Activated CD8-positive, alpha-beta memory T cell treated with anti-CD3 and anti-CD28 coated beads for 36 hours (primary cell): ENCODE data around the gene CCDC183. TPM values are rescaled to one million over a fixed set of nuclear protein-coding genes. Genes with fewer than 3 reads are reported as not detected.

Experiments
- CTCF ChIA-PET: fragments of 350-600 bp; sonication (Branson Sonifier 250); formaldehyde crosslinking; loops from one replicate; lab custom pipeline; 2021; ENCODE audit warnings: antibody characterized with exemption; lab: Charles Lee
- POLR2A ChIA-PET: fragments of 350-600 bp; sonication (Branson Sonifier 250); formaldehyde crosslinking; loops from one replicate; lab custom pipeline; 2021; ENCODE audit warnings: antibody characterized with exemption; lab: Charles Lee
- total RNA-seq, 2 experiments: library from RNA; stranded (reverse); gene quantifications; one replicate each; pipeline ENCODE4 v1.2.3, GENCODE V29; 2021

CCDC183 gene
- total RNA-seq, 2 experiments from 2014 or later = 0.46 TPM; not detected in 1

GRCh38 chr9:136806631-136807201 is 10.6 kb downstream of the CCDC183 start:
- POLR2A ChIA-PET = interaction anchor here (0.6 to 1.7 kb wide), 2 partner anchors 281 to 382 kb away, joined by 3 to 4 read pairs; partner anchors contain the start of gene MAN1B1
- CTCF ChIA-PET = interaction anchor here (1.0 to 1.7 kb wide), 5 partner anchors 9 to 289 kb away, joined by 3 to 7 read pairs (median 3); no protein-coding TSS in a partner anchor

- ChIA-PET CTCF (interaction anchor here (1.0 to 2.6 kb wide), 4 partner anchors 8 to 288 kb away, joined by 3 to 9 read pairs (median 5); partner anchors contain the start of gene AJM1), POLR2A (interaction anchor here (0.6 to 1.7 kb wide), 4 partner anchors 39 to 382 kb away, joined by 3 to 10 read pairs (median 4); partner anchors contain the start of gene MAN1B1)
Observed at GRCh38 chr9:136807281-136808074, 11.3 kb downstream of the CCDC183 start, which contains the start of gene RABL6. Gene RABL6 (plus strand): TSS chr9:136807948. CDS start chr9:136808197, 249 bp downstream.

GRCh38 chr9:136808075-136808805 is 12.1 kb downstream of the CCDC183 start:
- CTCF ChIA-PET = interaction anchor here (1.2 to 2.6 kb wide), 3 partner anchors 16 to 34 kb away, joined by 3 to 9 read pairs (median 5); partner anchors contain the start of gene AJM1
- POLR2A ChIA-PET = interaction anchor here (0.6 to 1.7 kb wide), 4 partner anchors 40 to 279 kb away, joined by 3 to 10 read pairs (median 4); partner anchors contain the start of gene MAN1B1

DNA sequence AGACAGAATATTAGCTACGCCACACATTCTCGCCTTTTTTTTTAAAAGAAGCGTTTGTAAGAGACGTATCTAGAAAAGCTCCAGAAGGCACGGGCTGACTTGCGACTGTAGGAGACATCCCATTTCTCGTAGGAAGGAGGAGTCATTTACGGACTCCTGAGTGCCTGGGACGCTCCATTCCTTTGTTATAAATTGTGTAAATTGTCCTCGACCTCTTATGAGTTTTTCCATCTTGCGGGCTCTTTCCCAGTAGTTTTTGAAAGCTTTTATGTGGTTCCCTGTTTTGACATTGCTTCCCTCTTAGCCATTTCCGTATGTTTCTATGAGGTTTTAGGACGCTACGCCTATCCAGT is 12.6 kb downstream of the CCDC183 start:
- POLR2A ChIA-PET = interaction anchor here (0.9 kb wide), 1 partner anchor 226 kb away, joined by 3 read pairs; no protein-coding TSS in a partner anchor
- CTCF ChIA-PET = interaction anchor here (1.2 to 2.6 kb wide), 3 partner anchors 16 to 34 kb away, joined by 3 to 9 read pairs (median 5); partner anchors contain the start of gene AJM1

GRCh38 chr9:136814725-136815421 is 18.7 kb downstream of the CCDC183 start:
- ChIA-PET CTCF (interaction anchor here (0.9 to 1.1 kb wide), 3 partner anchors 8 to 214 kb away, joined by 3 to 7 read pairs (median 3); partner anchors contain the start of gene AJM1), POLR2A (interaction anchor here (0.8 kb wide), 1 partner anchor 125 kb away, joined by 5 read pairs; no protein-coding TSS in a partner anchor)

GRCh38 chr9:136815422-136815782 is 19.3 kb downstream of the CCDC183 start:
- CTCF ChIA-PET = interaction anchor here (0.9 to 1.1 kb wide), 3 partner anchors 8 to 213 kb away, joined by 3 to 7 read pairs (median 3); partner anchors contain the start of gene AJM1
- POLR2A ChIA-PET = no interaction called here

- CTCF ChIA-PET = no interaction called here
- POLR2A ChIA-PET = no interaction called here
Observed at GRCh38 chr9:136820971-136821825, 25.1 kb downstream of the CCDC183 start.

- POLR2A ChIA-PET = no interaction called here
- CTCF ChIA-PET = interaction anchor here (0.7 to 0.9 kb wide), 2 partner anchors 213 to 260 kb away, joined by 3 read pairs; no protein-coding TSS in a partner anchor
Observed at GRCh38 chr9:136821826-136822544, 25.8 kb downstream of the CCDC183 start.

GRCh38 chr9:136823136-136824046 is 27.3 kb downstream of the CCDC183 start:
- POLR2A ChIA-PET = no interaction called here
- CTCF ChIA-PET = interaction anchor here (0.7 to 2.5 kb wide), 7 partner anchors 12 to 261 kb away, joined by 3 to 7 read pairs (median 3); no protein-coding TSS in a partner anchor

- CTCF ChIA-PET = interaction anchor here (0.7 to 2.5 kb wide), 5 partner anchors 10 to 23 kb away, joined by 3 to 7 read pairs (median 4); no protein-coding TSS in a partner anchor
- POLR2A ChIA-PET = no interaction called here
Observed at GRCh38 chr9:136824496-136825225, 28.5 kb downstream of the CCDC183 start.

DNA sequence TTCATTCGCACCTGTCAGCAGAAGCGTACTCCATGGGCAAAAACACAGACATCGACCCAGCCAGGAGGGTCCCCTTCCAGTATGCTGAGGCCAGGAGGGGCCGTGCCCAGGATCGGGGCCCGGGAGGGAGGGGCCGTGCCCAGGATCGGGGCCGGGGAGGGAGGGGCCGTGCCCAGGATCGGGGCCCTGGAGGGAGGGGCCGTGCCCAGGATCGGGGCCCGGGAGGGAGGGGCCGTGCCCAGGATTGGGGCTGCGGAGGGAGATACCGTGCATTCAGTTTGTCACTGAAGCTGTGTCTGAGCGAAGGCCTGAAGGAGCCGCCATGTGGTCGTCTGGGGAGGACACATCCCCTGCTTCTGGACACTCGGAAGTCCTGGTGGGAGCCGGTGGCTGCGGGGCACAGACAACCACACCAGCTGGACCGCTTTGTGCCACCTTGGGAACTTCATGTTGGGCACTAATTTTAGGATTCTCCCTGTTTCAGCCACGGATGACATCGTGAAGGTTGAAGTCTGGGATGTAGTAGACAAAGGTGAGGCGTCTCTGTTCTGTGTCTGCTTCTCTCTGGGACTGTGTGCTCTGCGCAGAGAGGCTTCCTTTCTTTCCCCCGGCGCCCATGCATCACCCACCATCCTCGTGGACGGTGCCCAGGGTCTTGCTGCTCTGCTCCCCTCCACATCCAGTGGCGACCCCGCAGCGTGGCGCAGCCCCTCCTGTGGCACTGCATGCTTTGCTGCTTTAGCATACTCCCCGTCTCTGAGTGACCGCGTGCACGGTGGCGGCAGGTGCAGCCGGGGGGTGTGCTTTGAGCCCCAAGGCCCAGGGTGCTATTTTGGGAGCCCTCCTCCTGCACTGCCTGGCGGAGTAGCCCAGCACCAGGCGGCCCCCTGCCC is 29.4 kb downstream of the CCDC183 start:
- ChIA-PET POLR2A (no interaction called here), CTCF (interaction anchor here (1.5 kb wide), 1 partner anchor 242 kb away, joined by 3 read pairs; no protein-coding TSS in a partner anchor)

DNA sequence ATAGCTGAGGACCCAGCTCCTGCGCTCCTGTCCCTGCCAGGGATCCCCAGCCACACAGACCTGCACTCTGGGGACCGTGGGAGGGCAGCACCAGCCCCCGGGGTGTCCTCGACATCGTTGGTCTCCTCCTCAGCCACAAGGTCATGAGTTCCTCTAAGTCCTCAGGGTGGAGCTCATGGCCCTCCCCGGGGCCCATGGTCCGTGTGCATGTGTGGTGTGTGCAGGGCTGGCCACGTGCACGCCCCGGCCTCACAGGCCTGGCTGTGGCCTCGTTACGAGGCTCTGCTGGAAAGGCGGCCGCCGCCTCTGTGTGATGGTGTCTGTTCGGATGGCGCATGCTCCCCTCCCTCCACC is 30.0 kb downstream of the CCDC183 start:
- ChIA-PET POLR2A (no interaction called here), CTCF (interaction anchor here (1.5 kb wide), 1 partner anchor 241 kb away, joined by 3 read pairs; no protein-coding TSS in a partner anchor)

- POLR2A ChIA-PET = no interaction called here
- CTCF ChIA-PET = interaction anchor here (0.6 to 1.5 kb wide), 2 partner anchors 46 to 241 kb away, joined by 3 read pairs; no protein-coding TSS in a partner anchor
Observed at GRCh38 chr9:136826703-136827582, 30.8 kb downstream of the CCDC183 start.
